DMS153 (cell line): Measurements from ENCODE around the gene GFAP.

Source experiments
- DNase-seq: peaks from one replicate; lab custom pipeline; 2025; lab: John Stamatoyannopoulos, UW

GFAP gene

GRCh38 chr17:44914148-44914547, 1.2 kb downstream of the GFAP start:
- DNase-seq = no peak

GRCh38 chr17:44913676-44914075, 1.6 kb downstream of the GFAP start:
- no peak for DNase-seq

- no peak for DNase-seq
Observed at GRCh38 chr17:44912763-44913544, 2.3 kb downstream of the GFAP start.

DNA sequence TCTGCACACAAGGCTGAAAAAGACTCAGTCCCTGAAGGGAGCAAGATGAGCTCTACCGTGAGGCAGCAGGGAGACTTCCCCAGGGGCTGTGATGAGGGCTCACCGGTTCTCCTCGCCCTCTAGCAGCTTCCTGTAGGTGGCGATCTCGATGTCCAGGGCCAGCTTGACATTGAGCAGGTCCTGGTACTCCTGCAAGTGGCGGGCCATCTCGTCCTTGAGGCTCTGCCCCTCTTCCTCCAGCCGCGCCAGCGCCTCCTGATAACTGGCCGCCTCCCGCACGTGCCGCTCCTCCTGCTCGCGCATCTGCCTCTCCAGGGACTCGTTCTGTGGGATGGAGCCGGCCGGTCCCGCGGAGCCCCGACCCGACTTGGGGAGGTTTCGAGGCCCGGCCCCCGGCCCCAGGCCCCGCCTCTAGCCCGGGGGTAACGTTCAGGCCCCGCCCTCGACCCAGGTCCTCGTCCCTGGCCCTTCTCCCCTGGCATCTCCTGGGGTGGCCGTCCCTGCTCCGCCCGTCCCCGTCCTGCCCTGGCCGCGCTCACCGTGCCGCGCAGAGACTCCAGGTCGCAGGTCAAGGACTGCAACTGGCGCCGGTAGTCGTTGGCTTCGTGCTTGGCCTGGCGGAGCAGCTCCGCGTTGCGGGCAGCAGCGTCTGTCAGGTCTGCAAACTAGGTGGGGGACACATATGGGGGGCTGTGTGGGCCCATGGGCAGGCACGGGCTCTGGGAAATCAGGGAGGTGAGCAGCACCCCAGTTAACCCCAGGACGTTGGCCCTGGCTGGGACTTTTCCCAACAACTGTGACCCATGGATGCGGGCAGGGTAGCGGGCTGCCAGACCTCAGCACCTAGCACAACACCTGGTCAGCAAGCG, 3.9 kb downstream of the GFAP start:
- peak; percentile 52 for DNase-seq

- DNase-seq = no peak
Observed at GRCh38 chr17:44910231-44911106, 4.8 kb downstream of the GFAP start.

GRCh38 chr17:44909681-44910144, 5.6 kb downstream of the GFAP start:
- DNase-seq = no peak

GRCh38 chr17:44908761-44909326, 6.5 kb downstream of the GFAP start:
- no peak for DNase-seq

DNA sequence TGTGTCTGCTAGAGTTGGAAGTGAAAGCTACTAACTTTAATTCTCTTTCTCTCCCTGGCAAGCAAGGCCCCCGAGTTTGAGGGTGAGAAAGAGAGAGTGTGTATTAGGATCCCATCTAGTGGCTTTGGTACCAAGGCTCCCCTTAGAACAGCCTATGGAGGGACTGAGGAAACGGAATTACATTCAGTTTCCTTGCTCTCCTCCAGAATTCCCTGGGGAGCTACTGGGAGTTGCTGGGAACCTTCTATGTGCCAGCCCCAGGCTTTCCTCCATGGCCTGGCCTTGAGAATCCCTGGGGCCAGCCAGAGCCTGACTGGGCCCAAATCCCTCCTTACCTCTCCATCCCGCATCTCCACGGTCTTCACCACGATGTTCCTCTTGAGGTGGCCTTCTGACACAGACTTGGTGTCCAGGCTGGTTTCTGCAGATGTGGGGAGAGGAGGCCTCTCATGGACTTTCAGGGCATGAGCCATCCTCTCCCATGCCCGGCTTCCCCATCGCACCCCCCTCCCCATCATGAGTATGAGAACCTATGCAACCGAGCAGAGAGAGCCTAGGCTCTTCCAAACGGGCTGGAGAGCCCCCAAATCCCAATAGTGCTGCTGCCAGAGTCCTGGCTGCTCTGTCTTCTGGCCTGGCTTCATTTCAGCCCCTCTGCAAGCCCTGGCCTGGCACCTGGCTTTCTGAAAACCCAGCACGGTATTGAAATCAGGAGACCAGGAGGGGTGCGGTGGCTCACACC, 7.4 kb downstream of the GFAP start:
- no peak for DNase-seq

GRCh38 chr17:44906763-44907728, 8.3 kb downstream of the GFAP start:
- no peak for DNase-seq

GRCh38 chr17:44906010-44906646, 9.2 kb downstream of the GFAP start:
- DNase-seq = no peak

- no peak for DNase-seq
Observed at GRCh38 chr17:44905006-44906000, 10.0 kb downstream of the GFAP start.

DNA sequence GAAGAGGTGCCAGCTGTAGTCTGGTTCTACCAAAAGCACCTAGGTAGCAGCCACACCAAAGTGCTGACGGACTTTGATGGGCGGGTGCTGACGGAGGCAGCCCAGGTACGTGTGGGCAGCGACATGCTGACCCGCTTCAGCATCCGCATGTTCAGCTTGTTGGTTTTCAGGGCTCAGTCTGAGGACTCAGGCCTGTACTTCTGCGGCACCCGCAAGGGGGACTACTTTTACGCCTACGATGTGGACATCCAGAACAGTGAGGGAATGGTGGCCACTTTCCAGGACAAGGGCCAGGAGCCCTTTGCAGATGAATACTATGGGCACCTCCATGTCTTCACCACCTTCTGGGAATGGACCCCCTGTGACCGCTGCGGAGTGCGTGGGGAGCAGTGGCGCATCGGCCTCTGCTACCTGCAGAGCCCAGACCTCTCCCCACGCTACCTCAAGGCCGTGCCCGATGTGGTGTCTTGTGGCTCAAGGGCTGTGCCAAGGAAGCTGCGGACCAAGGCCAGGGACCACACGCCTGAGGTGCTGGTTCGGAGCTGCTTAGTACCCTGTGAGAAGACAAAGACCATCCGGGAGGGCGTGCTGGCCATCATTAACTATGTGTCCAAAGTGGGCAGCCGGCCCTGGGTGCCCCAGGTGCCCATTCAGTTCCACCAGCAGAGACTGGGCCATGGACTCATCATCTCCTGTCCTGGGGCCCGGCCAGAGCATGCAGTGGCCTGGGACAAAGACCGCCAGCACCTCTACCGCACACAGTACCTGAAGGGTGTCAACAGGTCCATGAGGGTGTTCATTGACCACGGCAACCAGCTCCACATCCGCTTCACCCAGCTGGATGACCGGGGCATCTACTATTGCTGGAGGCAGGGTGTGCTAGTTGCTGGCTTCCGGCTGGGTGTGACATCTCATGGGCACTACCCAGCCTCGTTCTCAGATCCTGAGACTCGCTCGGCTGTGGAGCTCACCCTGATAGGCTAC, 11.0 kb downstream of the GFAP start:
- no peak for DNase-seq

DNA sequence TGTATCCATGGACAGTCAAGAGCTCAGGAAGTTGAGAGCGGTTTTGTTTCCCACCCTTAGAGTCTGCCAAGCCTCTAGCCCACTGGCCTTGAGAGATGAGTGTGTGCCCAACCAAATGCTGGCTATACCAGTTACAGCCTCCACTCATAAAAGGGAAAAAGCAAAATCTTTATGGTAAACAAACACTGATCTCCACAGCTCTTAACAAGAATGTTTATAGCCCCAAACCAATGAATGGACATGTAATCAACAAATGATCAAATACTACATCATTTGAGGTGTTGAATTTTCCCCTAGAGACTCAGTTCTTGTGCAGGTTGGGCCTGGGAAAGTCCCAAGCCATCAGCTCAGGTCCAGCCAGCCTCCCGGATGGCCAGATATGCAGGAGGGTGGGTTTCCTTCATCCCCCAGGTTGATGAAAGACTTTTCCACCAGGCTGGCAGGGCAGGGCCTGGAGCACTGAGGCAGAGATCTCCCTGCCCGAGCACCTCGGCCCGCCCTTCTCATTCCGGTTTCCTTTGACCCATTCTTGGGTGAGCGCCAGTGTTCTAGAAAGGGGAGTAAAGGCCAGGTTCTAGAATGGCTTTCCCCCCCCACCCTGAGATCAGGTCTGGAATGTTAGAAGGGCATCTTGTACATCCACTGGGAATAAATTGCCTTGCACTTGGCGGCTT, 12.2 kb downstream of the GFAP start:
- DNase-seq = no peak

GRCh38 chr17:44902135-44902760, 13.1 kb downstream of the GFAP start:
- no peak for DNase-seq

GRCh38 chr17:44901411-44901921, 13.8 kb downstream of the GFAP start:
- no peak for DNase-seq

- DNase-seq = no peak
Observed at GRCh38 chr17:44900894-44901293, 14.4 kb downstream of the GFAP start.
